Measurements from ENCODE around the gene SLC4A8.

Gene SLC4A8

GRCh38 chr12:51409846-51410245 lies 14.8 kb upstream of the SLC4A8 start:
- Histone ChIP-seq H4K91ac (ENCODE audit: low read depth, low read length, poor library complexity) (no peak overlapping the region), H3K14ac (ENCODE audit: low read length) (no peak overlapping the region), H2AFZ (ENCODE audit: low read length) (no peak overlapping the region), H3K9me3 (replicated peaks in 1 of 2; ENCODE audit: control insufficient read depth in 2 of 2, insufficient read depth in 1 of 2, low read depth in 1 of 2, low read length in 2 of 2) (no peaks in the 10 kb centered on the region), H4K8ac (ENCODE audit: low read depth, low read length) (no peak overlapping the region), H2BK15ac (ENCODE audit: low read length) (no peak overlapping the region), H2AK5ac (ENCODE audit: low read depth, low read length) (no peak overlapping the region), H3K79me1 (ENCODE audit: low read depth, low read length) (no peaks in the 10 kb centered on the region), H2BK12ac (ENCODE audit: low read length) (no peak overlapping the region), H2BK5ac (ENCODE audit: low read length) (no peak overlapping the region), H3K36me3 (replicated peaks in 1 of 2; ENCODE audit: control insufficient read depth in 2 of 2, insufficient read depth in 2 of 2, low read length in 2 of 2) (no peaks in the 10 kb centered on the region), H3K4me3 (ENCODE audit: low read length in 2 of 2) (no peak overlapping the region), H3K18ac (ENCODE audit: low read length) (no peak overlapping the region), H3K4ac (ENCODE audit: low read length) (no peak overlapping the region), H3K4me1 (ENCODE audit: control insufficient read depth in 2 of 2, insufficient read depth in 1 of 2, low read depth in 1 of 2, low read length in 2 of 2) (no peaks in the 10 kb centered on the region), H3K27ac (replicated peaks; ENCODE audit: low read length) (no peak overlapping the region), H3K9ac (ENCODE audit: low read depth, low read length, poor library complexity) (no peak overlapping the region), H3K27me3 (ENCODE audit: control insufficient read depth in 3 of 3, insufficient read depth in 3 of 3, low read depth in 1 of 3, low read length in 3 of 3) (peaks cover 0 to 21% (median 2%) of the 10 kb centered on the region in 3 experiments), H2BK120ac (ENCODE audit: low read depth, low read length) (no peak overlapping the region), H3K4me2 (ENCODE audit: insufficient read depth, low read length, poor library complexity, severe bottlenecking) (no peak overlapping the region), H3K23ac (ENCODE audit: low read depth, low read length, poor library complexity) (no peak overlapping the region)
- DNase-seq (ENCODE audit: low spot score) = no peak
- WGBS, 2 donors (ENCODE audit: extremely low coverage in 2 of 2, insufficient read length in 2 of 2, insufficient replicate concordance in 1 of 2) = no CpG with 5 or more reads among the region's 8 CpGs

GRCh38 chr12:51413149-51413548 lies 11.5 kb upstream of the SLC4A8 start:
- Histone ChIP-seq H3K36me3 (replicated peaks in 1 of 2; ENCODE audit: control insufficient read depth in 2 of 2, insufficient read depth in 2 of 2, low read length in 2 of 2) (no peaks in the 10 kb centered on the region), H2BK12ac (ENCODE audit: low read length) (no peak overlapping the region), H3K9ac (ENCODE audit: low read depth, low read length, poor library complexity) (no peak overlapping the region), H3K4me2 (ENCODE audit: insufficient read depth, low read length, poor library complexity, severe bottlenecking) (no peak overlapping the region), H3K4me1 (ENCODE audit: control insufficient read depth in 2 of 2, insufficient read depth in 1 of 2, low read depth in 1 of 2, low read length in 2 of 2) (peaks cover 0 to 4% of the 10 kb centered on the region in 2 donors), H4K8ac (ENCODE audit: low read depth, low read length) (no peak overlapping the region), H3K79me1 (ENCODE audit: low read depth, low read length) (no peaks in the 10 kb centered on the region), H3K4me3 (ENCODE audit: low read length in 2 of 2) (no peak overlapping the region), H3K9me3 (replicated peaks in 1 of 2; ENCODE audit: control insufficient read depth in 2 of 2, insufficient read depth in 1 of 2, low read depth in 1 of 2, low read length in 2 of 2) (no peaks in the 10 kb centered on the region), H4K91ac (ENCODE audit: low read depth, low read length, poor library complexity) (no peak overlapping the region), H3K27ac (replicated peaks; ENCODE audit: low read length) (no peak overlapping the region), H3K27me3 (ENCODE audit: control insufficient read depth in 3 of 3, insufficient read depth in 3 of 3, low read depth in 1 of 3, low read length in 3 of 3) (peaks cover 0 to 4% (median 0%) of the 10 kb centered on the region in 3 experiments), H2AFZ (ENCODE audit: low read length) (no peak overlapping the region), H3K14ac (ENCODE audit: low read length) (no peak overlapping the region), H2BK15ac (ENCODE audit: low read length) (no peak overlapping the region), H3K23ac (ENCODE audit: low read depth, low read length, poor library complexity) (no peak overlapping the region), H3K4ac (ENCODE audit: low read length) (no peak overlapping the region), H2BK5ac (ENCODE audit: low read length) (no peak overlapping the region), H3K18ac (ENCODE audit: low read length) (no peak overlapping the region), H2AK5ac (ENCODE audit: low read depth, low read length) (no peak overlapping the region), H2BK120ac (ENCODE audit: low read depth, low read length) (no peak overlapping the region)
- no peak for DNase-seq (ENCODE audit: low spot score)

- no peaks in the 10 kb centered on the region for H3K27me3 ChIP-seq (ENCODE audit: control insufficient read depth in 3 of 3, insufficient read depth in 3 of 3, low read depth in 1 of 3, low read length in 3 of 3)
- H2BK15ac ChIP-seq (ENCODE audit: low read length) = no peak overlapping the region
- DNase-seq (ENCODE audit: low spot score) = no peak
- no peak overlapping the region for H3K27ac ChIP-seq (replicated peaks; ENCODE audit: low read length)
- H2AFZ ChIP-seq (ENCODE audit: low read length) = no peak overlapping the region
- H4K91ac ChIP-seq (ENCODE audit: low read depth, low read length, poor library complexity) = no peak overlapping the region
- H3K4ac ChIP-seq (ENCODE audit: low read length) = no peak overlapping the region
- no peak overlapping the region for H3K18ac ChIP-seq (ENCODE audit: low read length)
- no CpG with 5 or more reads among the region's 3 CpGs for WGBS, 2 donors (ENCODE audit: extremely low coverage in 2 of 2, insufficient read length in 2 of 2, insufficient replicate concordance in 1 of 2)
- no peak overlapping the region for H3K23ac ChIP-seq (ENCODE audit: low read depth, low read length, poor library complexity)
- no peaks in the 10 kb centered on the region for H3K9me3 ChIP-seq (replicated peaks in 1 of 2; ENCODE audit: control insufficient read depth in 2 of 2, insufficient read depth in 1 of 2, low read depth in 1 of 2, low read length in 2 of 2)
- H2BK5ac ChIP-seq (ENCODE audit: low read length) = no peak overlapping the region
- no peaks in the 10 kb centered on the region for H3K79me1 ChIP-seq (ENCODE audit: low read depth, low read length)
- H3K14ac ChIP-seq (ENCODE audit: low read length) = no peak overlapping the region
- peaks cover 0 to 7% of the 10 kb centered on the region in 2 donors for H3K4me1 ChIP-seq (ENCODE audit: control insufficient read depth in 2 of 2, insufficient read depth in 1 of 2, low read depth in 1 of 2, low read length in 2 of 2)
- H2AK5ac ChIP-seq (ENCODE audit: low read depth, low read length) = no peak overlapping the region
- no peaks in the 10 kb centered on the region for H3K36me3 ChIP-seq (replicated peaks in 1 of 2; ENCODE audit: control insufficient read depth in 2 of 2, insufficient read depth in 2 of 2, low read length in 2 of 2)
- H2BK120ac ChIP-seq (ENCODE audit: low read depth, low read length) = no peak overlapping the region
- H3K4me2 ChIP-seq (ENCODE audit: insufficient read depth, low read length, poor library complexity, severe bottlenecking) = no peak overlapping the region
- no peak overlapping the region for H3K9ac ChIP-seq (ENCODE audit: low read depth, low read length, poor library complexity)
- no peak overlapping the region for H2BK12ac ChIP-seq (ENCODE audit: low read length)
- no peak overlapping the region for H4K8ac ChIP-seq (ENCODE audit: low read depth, low read length)
- H3K4me3 ChIP-seq (ENCODE audit: low read length in 2 of 2) = no peak overlapping the region
These were observed 10.8 kb upstream of the SLC4A8 start for GRCh38 chr12:51413791-51414190.

GRCh38 chr12:51415931-51416330 lies 8.7 kb upstream of the SLC4A8 start:
- Histone ChIP-seq H3K36me3 (replicated peaks in 1 of 2; ENCODE audit: control insufficient read depth in 2 of 2, insufficient read depth in 2 of 2, low read length in 2 of 2) (no peaks in the 10 kb centered on the region), H3K14ac (ENCODE audit: low read length) (no peak overlapping the region), H3K27ac (replicated peaks; ENCODE audit: low read length) (no peak overlapping the region), H2AK5ac (ENCODE audit: low read depth, low read length) (no peak overlapping the region), H3K4ac (ENCODE audit: low read length) (no peak overlapping the region), H4K91ac (ENCODE audit: low read depth, low read length, poor library complexity) (no peak overlapping the region), H3K18ac (ENCODE audit: low read length) (no peak overlapping the region), H2AFZ (ENCODE audit: low read length) (no peak overlapping the region), H3K4me2 (ENCODE audit: insufficient read depth, low read length, poor library complexity, severe bottlenecking) (no peak overlapping the region), H2BK120ac (ENCODE audit: low read depth, low read length) (no peak overlapping the region), H2BK12ac (ENCODE audit: low read length) (no peak overlapping the region), H3K27me3 (ENCODE audit: control insufficient read depth in 3 of 3, insufficient read depth in 3 of 3, low read depth in 1 of 3, low read length in 3 of 3) (no peaks in the 10 kb centered on the region), H3K9ac (ENCODE audit: low read depth, low read length, poor library complexity) (no peak overlapping the region), H3K9me3 (replicated peaks in 1 of 2; ENCODE audit: control insufficient read depth in 2 of 2, insufficient read depth in 1 of 2, low read depth in 1 of 2, low read length in 2 of 2) (no peaks in the 10 kb centered on the region), H4K8ac (ENCODE audit: low read depth, low read length) (no peak overlapping the region), H3K4me3 (ENCODE audit: low read length in 2 of 2) (no peak overlapping the region), H2BK5ac (ENCODE audit: low read length) (no peak overlapping the region), H3K23ac (ENCODE audit: low read depth, low read length, poor library complexity) (no peak overlapping the region), H2BK15ac (ENCODE audit: low read length) (no peak overlapping the region), H3K4me1 (ENCODE audit: control insufficient read depth in 2 of 2, insufficient read depth in 1 of 2, low read depth in 1 of 2, low read length in 2 of 2) (peaks cover 4 to 24% of the 10 kb centered on the region in 2 donors), H3K79me1 (ENCODE audit: low read depth, low read length) (no peaks in the 10 kb centered on the region)
- DNase-seq (ENCODE audit: low spot score) = no peak
- no CpG with 5 or more reads among the region's 1 CpG for WGBS, 2 donors (ENCODE audit: extremely low coverage in 2 of 2, insufficient read length in 2 of 2, insufficient replicate concordance in 1 of 2)

Data from neuronal stem cell (in vitro differentiated cells).